HG02678 (cell line): ENCODE results near the gene PLA2G4F.

Experiments used
- ATAC-seq: cut with Tn5 transposase; IDR thresholded peaks from one replicate; pipeline ENCODE4 v1.9.1; 2021; ENCODE audit warnings: mild to moderate bottlenecking, moderate library complexity; ENCODE audit not compliant: unreplicated experiment

The PLA2G4F gene

DNA sequence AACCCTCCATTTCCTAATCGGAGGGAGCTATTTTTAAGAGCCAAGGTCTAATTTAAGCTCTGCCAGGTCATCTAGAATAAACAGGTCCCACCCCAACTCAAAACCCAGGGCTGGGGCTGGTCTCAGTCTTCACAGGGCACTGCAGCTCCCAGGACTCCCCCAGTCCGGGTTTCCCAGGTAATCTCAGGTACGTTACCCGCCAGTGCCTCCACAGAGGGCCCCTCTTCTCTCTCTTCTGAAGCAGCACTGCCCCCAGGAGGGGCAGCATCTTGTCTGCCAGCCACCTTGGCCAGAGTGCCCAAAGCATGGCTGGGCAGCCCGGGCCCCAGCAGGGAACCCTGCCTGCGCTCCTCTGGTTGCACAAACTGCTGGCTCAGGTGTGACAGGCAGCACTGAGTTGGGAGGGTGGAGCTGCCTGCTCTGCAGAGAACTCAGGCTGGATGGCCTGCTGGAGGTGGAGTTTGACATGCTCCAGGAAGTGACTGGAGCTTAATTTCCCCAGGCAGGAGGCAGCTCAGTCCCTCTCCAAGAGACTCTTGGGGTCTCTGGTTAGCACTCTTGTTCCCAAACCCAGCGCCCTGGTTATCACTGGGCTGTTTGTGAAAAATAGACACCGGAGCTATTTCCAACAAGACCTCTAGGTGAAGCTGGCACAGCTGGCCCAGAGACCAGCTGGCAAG, at the start of gene PLA2G4F:
PLA2G4F (minus strand) TSS at position 394 of the 680 bp plus-strand sequence; CDS start at position 307, 87 bp downstream.
- no peak for ATAC-seq

DNA sequence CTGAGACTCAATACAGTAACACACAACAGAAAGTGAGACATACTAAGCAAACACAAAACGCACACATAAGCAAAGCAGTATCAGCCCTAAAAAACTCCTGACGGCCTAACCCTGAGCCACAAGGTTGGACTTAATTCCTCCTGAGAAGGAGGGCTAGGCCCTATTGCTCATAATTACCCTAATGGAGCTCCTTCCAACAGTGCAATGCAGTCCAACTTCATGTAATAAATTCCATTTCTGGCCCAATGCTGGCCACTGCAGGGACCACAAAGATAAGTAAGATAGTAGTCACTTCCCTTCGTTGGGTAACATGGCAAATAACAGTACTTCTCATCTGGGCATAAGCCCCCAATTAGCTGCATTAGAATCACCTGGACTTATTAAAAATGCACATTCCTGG, 47.5 kb upstream of the PLA2G4F start:
- ATAC-seq: no peak

GRCh38 chr15:42202653-42203052, 46.2 kb upstream of the PLA2G4F start:
- no peak for ATAC-seq

GRCh38 chr15:42201801-42202200, 45.4 kb upstream of the PLA2G4F start:
- ATAC-seq: no peak

DNA sequence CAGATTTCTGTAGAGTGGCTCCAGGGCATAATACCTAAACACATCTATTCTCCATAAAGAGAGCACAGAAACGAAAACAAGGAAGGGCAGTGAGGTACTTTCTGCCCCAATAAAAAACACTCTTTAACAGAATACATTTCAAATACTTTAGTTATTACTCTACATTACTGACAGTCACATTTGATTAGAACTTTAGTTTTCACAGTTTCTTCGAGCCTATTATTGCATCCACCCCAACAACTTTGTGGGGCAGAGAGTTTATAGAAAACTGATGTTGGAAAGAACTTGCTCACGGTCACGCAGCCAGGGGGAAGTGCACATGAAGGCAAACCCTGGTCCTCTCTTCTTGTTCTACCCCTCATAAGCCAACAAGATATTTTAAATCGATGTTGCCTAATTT, 42.7 kb upstream of the PLA2G4F start:
- ATAC-seq: no peak

DNA sequence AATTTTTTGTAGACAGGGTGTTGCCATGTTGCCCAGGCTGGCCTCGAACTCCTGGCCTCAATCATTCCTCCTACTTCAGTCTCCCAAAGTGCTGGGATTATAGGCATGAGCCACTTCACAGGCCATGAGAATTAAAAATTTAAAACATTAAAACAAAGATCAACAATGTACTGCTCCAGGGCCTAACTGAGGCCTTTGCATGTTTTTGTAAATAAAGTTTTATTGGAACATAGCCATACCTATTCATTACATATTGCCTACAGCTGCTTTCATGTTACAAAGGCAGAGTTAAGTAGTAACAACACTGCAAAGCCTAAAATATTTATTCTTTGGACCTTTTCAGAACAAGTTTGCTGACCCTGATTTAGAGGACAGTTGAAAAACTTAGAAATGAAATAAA, 42.1 kb upstream of the PLA2G4F start:
- ATAC-seq: no peak

DNA sequence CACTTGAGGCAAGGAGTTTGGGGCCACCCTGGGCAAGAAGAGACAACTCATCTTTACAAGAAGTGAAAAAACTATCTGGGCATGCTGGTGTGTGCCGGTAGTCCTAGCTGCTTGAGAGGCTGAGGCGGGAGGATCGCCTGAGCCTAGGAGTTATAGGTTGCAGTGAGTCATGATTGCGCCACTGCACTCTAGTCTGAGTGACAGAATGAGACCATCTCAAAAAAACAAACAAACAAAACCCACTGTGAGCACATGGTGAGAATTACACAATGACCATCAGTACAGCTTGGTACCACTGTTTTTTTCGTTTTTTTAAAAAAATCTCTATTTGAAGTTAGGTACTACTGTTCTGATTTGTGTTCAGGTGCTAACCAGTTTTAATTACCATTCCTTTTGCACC, 38.1 kb upstream of the PLA2G4F start:
- ATAC-seq: no peak

DNA sequence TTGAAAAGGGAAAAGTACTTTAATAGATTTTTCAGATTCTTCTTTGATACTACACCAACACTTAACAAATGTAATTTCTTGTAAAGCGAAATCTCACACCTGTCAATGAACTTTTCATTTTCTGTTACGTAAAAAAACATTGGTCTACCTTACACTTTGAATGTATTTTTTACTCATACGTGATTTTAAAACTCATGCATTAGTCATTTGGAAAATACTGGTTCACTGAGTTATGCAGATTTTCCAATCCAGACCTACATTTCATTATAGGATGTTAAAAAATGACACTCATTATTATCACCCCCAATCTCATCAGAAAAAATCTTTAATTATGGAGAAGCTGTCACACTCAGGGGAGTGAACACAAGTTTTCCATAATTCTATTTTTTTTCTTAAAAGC, 36.9 kb upstream of the PLA2G4F start:
- ATAC-seq: no peak

DNA sequence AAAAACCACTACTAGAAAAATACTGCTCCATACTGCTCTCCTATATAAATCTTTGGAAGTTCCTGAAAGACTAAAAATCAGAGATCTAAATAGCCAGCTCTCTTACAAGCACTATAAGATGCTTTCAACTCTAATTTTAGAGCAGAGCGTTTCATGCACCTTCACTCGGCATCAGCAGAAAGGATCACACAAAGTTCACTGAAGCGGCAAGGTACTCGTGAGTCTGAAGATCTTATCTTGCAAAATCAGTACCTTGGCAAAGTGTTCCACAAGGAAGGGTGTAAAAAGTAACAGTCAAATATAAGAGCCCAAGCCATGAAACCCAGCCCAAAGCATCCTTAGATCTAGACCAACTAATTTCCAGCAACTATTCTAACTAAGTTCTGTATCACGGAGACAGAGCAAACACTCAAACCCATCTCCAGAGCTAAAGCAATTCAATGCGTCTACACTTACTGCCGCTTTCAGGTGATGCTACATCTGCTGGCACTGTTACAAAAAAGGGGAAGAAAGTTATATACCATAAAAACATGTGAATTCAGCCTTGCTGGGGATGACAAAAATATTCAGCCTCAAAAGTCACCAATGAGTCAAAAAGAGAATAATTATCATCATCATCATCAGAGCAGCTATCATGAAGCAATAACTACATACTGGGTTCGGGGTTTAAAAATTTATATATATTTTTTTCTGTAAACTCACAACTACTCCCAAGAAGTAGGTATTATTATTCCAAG, 35.3 kb upstream of the PLA2G4F start:
- no peak for ATAC-seq

DNA sequence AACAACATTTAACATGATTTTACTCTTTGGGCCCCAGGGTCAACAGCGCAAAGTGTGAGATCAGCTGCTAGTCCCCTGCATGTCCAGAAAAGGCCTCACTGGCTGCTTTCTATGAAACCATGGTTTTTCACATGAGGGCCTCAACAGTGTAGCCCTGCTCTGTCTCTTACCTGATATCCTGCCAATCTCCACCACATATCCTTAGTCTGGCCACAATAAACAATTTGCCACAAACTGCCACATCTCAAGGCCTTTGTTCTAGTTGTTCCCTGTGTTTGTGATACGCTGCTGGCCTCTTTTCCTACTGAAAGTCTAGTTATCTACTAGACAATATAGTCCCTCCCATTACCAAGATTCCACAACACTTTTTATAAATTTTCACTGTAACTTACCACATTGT, 33.9 kb upstream of the PLA2G4F start:
- no peak for ATAC-seq

GRCh38 chr15:42185801-42186200, 29.4 kb upstream of the PLA2G4F start:
- ATAC-seq: no peak

DNA sequence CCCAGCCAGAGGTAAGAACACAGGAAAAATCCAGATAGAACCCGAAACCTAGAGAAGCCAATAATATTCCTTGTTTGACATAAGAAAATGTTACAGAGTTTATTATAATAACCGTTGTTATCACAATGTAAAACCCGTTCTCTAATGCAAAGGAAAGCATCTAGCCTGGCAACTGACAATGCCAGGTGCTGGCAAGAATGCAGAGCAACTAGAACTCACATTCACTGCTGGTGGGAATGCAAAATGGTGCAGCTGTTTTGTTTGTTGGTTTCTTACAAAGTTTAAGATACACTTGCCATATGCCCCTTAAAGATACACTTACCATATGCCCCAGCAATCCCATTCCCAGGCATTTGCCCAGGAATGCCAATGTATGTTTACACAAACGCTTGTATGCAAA, 28.3 kb upstream of the PLA2G4F start:
- no peak for ATAC-seq

DNA sequence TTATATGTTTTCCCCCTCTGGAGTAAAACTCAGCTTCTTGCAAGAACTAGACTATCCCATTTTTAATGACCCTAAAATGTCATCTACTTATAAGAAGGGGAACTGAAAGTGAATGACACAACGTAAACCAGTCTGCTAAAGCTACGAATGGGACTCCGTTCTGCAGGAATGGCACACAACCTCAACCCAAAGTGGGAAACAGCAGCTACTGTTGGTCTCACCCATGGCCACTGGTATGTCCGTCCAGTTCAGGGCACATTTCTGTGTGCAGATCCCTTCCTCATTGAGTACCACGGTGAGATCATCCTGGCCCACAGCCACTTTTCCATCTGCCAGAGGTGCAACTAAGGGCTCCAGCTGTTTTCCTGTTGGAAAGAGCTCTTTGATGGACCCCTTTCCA, 27.9 kb upstream of the PLA2G4F start:
- ATAC-seq: no peak

- ATAC-seq: no peak
These were observed 26.5 kb upstream of the PLA2G4F start for GRCh38 chr15:42182961-42183360.

DNA sequence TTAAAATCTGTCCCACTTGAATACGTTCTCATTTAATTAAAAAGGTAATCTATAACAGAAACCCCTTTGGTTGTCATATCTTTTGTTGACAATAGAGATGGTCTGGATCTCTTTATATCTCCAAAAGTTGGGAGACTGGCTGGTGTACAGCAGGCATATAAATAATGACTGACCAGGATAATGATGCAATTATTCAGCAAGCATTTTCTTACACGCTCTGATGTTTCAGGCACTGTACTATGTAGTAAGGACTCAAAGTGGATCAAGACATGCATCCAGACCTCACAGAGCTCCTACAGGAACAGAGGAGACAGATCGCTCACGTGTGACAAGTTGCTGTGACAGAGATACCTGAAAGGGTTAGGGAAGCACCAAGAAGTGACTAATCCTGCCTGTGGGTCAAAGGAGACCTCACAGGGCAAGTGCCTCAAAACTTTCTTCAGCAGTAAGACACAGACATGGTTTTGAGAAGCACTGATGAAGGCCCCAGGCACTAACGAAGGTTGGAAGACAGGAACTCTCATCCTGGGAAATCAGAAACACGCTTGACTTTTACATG, 26.0 kb upstream of the PLA2G4F start:
- ATAC-seq: no peak

DNA sequence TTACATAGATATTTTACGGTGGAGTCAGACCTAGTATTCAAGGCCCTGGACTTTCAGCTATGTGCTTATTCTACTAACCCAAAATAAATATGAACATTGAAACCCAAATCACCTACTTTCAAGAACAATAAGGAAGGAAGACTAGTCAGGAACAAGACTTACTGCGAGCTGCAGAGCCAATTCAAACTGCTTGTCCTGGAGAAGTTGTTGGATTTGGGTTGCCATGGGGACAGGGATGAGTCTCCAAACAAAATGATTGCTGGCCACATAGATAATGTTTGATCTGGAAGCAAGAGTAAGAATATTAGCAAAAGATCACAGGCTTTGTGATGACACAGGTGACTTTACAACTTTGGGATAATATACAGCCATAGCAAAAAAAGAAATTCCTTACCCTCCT, 21.6 kb upstream of the PLA2G4F start:
- ATAC-seq: no peak

GRCh38 chr15:42175671-42176070, 19.2 kb upstream of the PLA2G4F start:
- ATAC-seq: no peak

DNA sequence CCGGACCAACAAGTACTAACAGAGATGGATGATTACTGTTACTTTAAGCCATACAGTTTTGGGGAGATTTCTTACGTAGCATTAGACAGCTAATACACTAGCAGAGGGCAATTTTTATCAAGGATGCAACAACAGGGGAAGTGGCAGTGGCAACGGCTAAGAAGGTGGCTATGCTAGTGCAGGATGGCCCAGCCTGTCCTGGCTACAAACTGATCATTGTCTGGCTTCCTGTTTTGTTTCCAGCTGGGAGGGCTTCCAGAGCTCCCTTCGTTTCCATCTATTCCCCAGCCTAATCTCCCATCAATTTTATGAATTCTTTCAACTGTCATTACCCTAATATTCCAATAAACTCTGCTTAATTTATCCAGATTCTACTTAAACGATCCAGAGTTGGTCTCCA, 16.0 kb upstream of the PLA2G4F start:
- no peak for ATAC-seq

- ATAC-seq: no peak
These were observed 15.4 kb upstream of the PLA2G4F start for GRCh38 chr15:42171795-42172194.

GRCh38 chr15:42171122-42171521, 14.7 kb upstream of the PLA2G4F start:
- no peak for ATAC-seq

DNA sequence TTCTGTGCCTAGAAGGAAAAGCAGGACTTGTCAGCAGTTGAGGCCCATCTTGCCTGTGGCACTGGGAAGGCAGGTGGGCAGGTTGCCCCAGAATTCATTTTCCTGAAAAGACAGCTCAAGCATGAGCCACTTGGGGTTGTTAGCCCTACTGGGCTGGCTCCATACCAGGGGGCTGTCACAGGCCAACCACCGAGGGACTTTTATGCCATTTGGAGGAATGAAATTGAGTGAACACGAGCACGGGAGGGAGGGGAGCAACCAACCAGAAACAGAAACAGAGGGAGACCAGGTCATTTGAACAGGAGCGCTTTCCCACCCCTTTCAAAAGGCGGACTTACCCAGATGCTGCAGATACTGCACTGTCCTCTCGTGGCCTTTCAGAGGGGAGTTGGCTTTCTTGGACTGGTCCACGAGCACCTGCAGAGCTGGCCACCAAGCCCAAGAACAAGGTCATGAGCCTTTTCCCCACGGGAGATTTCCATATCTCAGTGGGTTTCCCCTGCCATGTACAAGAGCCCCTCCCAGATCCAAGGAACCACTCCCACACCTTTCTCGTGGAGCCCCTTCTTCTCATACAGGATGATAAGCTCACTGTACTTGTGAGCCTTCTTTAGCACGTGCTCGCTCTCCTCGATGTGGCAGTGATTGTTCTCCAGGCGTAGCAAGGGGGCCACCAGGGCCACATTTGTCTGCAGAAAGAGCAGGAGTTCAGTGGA, 9.9 kb upstream of the PLA2G4F start:
- no peak for ATAC-seq

DNA sequence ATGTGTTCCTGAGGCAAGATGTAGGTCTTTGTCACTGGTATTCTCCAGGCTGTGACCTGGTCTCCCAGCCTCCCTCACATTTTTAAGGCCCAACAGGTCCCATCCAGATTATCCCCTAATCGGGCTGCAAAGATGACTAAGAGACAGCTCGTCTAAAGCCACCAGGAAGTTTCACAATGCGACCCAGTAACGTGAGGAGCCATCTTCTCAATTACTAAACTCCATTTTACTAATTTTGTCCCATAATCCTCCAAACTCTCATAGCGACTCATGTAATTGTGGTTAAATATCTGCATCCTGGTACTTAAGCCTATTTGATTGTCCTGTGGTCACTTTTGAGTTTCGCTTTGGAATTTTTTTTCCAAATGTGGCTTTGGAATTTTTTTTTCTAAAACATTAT, 8.7 kb upstream of the PLA2G4F start:
- ATAC-seq: no peak
